ENCODE measurements around the gene VNN1. TPM values are rescaled to one million over a fixed set of nuclear protein-coding genes. Genes with fewer than 3 reads are reported as not detected.

Gene VNN1
- total and polyA plus RNA-seq, 2 donors (not counting 3 experiments of a cell fraction or from before 2014, with no cell fraction given) = not detected

- no peak for FAIRE-seq
- ChIA-PET CTCF (no interaction called here), POLR2A (no interaction called here)
Measured at GRCh38 chr6:132746048-132746447, 32.2 kb upstream of the VNN1 start.

More at GRCh38 chr6:132746048-132746447, 32.2 kb upstream of the VNN1 start:
- TF ChIP-seq EZH2 (IDR thresholded peaks at IDR 0.05; ENCODE audit: borderline replicate concordance, low read depth, low read length, severe bottlenecking) (no peak), CTCF (IDR thresholded peaks at IDR 0.05; ENCODE audit: extremely low read depth in 1 of 2, insufficient read depth in 1 of 2, low read depth in 1 of 2, low read length in 2 of 2) (no peak), POLR2A (IDR thresholded peaks at IDR 0.05; ENCODE audit: low read depth, low read length) (no peak), MAX (IDR thresholded peaks at IDR 0.05; ENCODE audit: insufficient read depth, insufficient read length) (no peak), MYC (IDR thresholded peaks at IDR 0.05; ENCODE audit: low read depth, low read length) (no peak), FOS (IDR thresholded peaks at IDR 0.05; ENCODE audit: borderline replicate concordance, insufficient read depth, low read length) (no peak), GATA2 (IDR thresholded peaks at IDR 0.05; ENCODE audit: insufficient read depth, insufficient read length, low read depth, low read length) (no peak), POLR2AphosphoS5 (IDR thresholded peaks at IDR 0.05; ENCODE audit: insufficient read depth, low read depth, low read length) (no peak)
- Histone ChIP-seq H3K36me3 (ENCODE audit: control insufficient read depth in 2 of 2, extremely low read depth in 1 of 2, insufficient read depth in 2 of 2, low read length in 2 of 2) (no peaks in the 10 kb centered on the region), H3K4me3 (replicated peaks in 1 of 3; ENCODE audit: insufficient read depth in 1 of 3, low read depth in 1 of 3, low read length in 3 of 3) (no peak overlapping the region), H3K27ac (ENCODE audit: insufficient read depth, low read depth, low read length) (no peak overlapping the region), H3K9me3 (replicated peaks; ENCODE audit: control insufficient read depth, insufficient read depth, low read length) (no peaks in the 10 kb centered on the region), H2AFZ (ENCODE audit: low read depth, low read length) (no peak overlapping the region), H3K9me1 (replicated peaks; ENCODE audit: control insufficient read depth, extremely low read depth, insufficient read depth, low read length) (no peaks in the 10 kb centered on the region), H4K20me1 (replicated peaks; ENCODE audit: control insufficient read depth, extremely low read depth, insufficient read depth, low read length) (no peaks in the 10 kb centered on the region), H3K9ac (replicated peaks; ENCODE audit: extremely low read depth, insufficient read depth, low read length) (no peak overlapping the region), H3K27me3 (ENCODE audit: control insufficient read depth in 2 of 2, insufficient read depth in 2 of 2, low read length in 2 of 2) (no peaks in the 10 kb centered on the region), H3K4me2 (ENCODE audit: insufficient read depth, low read length) (no peak overlapping the region), H3K4me1 (ENCODE audit: control insufficient read depth, extremely low read depth, insufficient read depth, low read length) (no peaks in the 10 kb centered on the region), H3K79me2 (ENCODE audit: control insufficient read depth, insufficient read depth, low read length) (no peaks in the 10 kb centered on the region)
- intact Hi-C loops (cut with micrococcal nuclease) = no loop called here
- no peak for DNase-seq (ENCODE audit: low read depth, low spot score)
- BruUV-seq (replicated peaks) = no TSS peak
- dilution Hi-C loops (cut with MboI; ENCODE audit: extremely low pct_ligation_motif_present, low sequenced_read_pairs) = no loop called here

All from endothelial cell of umbilical vein (primary cell).